ENCODE data around the gene IL1A.

DNA sequence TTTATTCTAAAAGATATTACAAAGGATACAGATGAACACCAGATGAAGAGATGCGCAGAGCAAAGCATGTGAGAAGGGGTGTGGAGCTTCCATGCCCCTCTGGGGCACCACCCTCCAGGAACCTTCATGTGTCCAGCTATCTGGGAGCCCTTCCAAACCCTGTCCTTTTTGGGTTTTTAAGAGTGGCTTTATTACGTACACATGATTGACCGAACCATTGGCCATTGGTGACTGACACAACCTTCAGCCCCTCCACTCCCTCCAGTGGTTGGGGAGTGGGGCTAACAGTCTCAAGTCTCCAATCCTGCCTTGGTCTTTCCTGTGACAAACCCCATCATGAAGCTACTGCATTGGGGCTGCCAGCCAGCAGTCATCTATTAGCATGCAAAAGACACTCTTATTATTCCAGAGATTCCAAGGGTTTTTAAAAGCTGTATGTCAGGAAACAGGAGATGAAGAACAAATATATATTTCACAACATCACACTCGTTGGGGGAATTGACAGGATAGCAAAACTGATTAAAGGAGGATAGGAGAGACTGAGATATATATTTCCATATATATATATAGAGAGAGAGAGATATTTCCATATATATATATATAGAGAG is 32.9 kb upstream of the IL1A start:
- TF ChIP-seq, protein P1, sequence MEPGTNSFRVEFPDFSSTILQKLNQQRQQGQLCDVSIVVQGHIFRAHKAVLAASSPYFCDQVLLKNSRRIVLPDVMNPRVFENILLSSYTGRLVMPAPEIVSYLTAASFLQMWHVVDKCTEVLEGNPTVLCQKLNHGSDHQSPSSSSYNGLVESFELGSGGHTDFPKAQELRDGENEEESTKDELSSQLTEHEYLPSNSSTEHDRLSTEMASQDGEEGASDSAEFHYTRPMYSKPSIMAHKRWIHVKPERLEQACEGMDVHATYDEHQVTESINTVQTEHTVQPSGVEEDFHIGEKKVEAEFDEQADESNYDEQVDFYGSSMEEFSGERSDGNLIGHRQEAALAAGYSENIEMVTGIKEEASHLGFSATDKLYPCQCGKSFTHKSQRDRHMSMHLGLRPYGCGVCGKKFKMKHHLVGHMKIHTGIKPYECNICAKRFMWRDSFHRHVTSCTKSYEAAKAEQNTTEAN (CRISPR knock-in tag; IDR thresholded peaks at IDR 0.05): no peak
- TF ChIP-seq, protein P2, sequence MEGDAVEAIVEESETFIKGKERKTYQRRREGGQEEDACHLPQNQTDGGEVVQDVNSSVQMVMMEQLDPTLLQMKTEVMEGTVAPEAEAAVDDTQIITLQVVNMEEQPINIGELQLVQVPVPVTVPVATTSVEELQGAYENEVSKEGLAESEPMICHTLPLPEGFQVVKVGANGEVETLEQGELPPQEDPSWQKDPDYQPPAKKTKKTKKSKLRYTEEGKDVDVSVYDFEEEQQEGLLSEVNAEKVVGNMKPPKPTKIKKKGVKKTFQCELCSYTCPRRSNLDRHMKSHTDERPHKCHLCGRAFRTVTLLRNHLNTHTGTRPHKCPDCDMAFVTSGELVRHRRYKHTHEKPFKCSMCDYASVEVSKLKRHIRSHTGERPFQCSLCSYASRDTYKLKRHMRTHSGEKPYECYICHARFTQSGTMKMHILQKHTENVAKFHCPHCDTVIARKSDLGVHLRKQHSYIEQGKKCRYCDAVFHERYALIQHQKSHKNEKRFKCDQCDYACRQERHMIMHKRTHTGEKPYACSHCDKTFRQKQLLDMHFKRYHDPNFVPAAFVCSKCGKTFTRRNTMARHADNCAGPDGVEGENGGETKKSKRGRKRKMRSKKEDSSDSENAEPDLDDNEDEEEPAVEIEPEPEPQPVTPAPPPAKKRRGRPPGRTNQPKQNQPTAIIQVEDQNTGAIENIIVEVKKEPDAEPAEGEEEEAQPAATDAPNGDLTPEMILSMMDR (IDR thresholded peaks at IDR 0.05): no peak
- no peak for TF ChIP-seq KAT7 (CRISPR knock-in tag; IDR thresholded peaks at IDR 0.05; ENCODE audit: borderline replicate concordance)

All from WTC11 (cell line).